Esophagus muscularis mucosa (tissue), 3 donors: ENCODE measurements around the gene SPSB3.

Experiments used
- POLR2AphosphoS5 ChIP-seq, 2 donors: sonication (generic); formaldehyde crosslinking; IDR thresholded peaks; one replicate each; pipeline ENCODE4 v1.6.1; 2017; ENCODE audit warnings: antibody characterized with exemption in 2 of 2
- TF ChIP-seq, protein P1 (sequence below), 3 experiments: fragments of 200-600 bp in 2 of 3; fragments of 450-650 bp in 1 of 3; sonication (generic) in 2 of 3; IDR thresholded peaks; one replicate each; pipeline ENCODE4 v1.5.1; 2017 to 2019; ENCODE audit warnings: antibody characterized with exemption in 3 of 3, mild to moderate bottlenecking in 2 of 3, moderate library complexity in 1 of 3

DNA sequence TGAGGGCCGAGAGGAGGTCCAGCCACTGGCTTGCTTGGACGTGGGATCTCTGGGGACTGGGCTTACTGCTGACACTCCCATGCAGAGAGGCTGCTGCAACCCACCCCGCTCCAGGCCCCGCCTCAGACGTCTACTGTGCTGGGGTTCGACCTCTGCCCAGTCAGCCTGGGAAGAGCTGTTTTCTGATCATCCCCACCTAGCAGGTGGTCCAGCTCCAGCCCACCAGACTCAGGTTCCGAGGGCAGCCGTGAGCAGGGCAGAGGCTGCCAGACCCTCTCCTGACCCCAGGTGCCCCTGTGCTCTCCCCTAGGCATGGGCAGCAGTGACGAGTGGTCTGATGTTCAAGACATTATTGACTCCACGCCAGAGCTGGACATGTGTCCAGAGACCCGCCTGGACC, 34.4 kb downstream of the SPSB3 start:
- TF ChIP-seq, protein P1, sequence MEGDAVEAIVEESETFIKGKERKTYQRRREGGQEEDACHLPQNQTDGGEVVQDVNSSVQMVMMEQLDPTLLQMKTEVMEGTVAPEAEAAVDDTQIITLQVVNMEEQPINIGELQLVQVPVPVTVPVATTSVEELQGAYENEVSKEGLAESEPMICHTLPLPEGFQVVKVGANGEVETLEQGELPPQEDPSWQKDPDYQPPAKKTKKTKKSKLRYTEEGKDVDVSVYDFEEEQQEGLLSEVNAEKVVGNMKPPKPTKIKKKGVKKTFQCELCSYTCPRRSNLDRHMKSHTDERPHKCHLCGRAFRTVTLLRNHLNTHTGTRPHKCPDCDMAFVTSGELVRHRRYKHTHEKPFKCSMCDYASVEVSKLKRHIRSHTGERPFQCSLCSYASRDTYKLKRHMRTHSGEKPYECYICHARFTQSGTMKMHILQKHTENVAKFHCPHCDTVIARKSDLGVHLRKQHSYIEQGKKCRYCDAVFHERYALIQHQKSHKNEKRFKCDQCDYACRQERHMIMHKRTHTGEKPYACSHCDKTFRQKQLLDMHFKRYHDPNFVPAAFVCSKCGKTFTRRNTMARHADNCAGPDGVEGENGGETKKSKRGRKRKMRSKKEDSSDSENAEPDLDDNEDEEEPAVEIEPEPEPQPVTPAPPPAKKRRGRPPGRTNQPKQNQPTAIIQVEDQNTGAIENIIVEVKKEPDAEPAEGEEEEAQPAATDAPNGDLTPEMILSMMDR (IDR thresholded peaks at IDR 0.05), result no peak
- TF ChIP-seq POLR2AphosphoS5 (IDR thresholded peaks at IDR 0.05), result no peak
